ENCODE results near the gene CNTNAP4. TPM values are rescaled to one million over a fixed set of nuclear protein-coding genes. Genes with fewer than 3 reads are reported as not detected.

CNTNAP4 gene
- total RNA-seq, 1 donor from 2014 or later = not detected

DNA sequence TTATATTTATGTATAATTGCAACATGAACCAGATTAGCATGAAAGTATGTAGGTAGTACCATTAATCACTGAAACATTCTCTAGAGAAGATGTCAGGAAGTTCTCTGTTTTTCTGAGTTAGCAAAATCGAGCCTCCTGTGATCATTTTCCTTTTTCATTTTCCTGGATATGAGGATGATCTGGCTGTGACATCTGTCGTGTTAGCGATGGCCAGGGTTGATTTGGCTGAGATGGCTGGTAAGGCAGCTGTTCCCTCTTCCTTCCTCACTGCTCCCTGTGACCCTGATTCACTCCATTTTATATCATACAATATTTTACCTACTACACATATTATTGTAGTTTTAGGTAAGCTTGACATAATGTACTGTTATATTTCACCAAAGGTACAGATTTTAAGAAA is 10.3 kb downstream of the CNTNAP4 start:
- H3K36me3 Mint-ChIP-seq (ENCODE audit: unreplicated experiment) = no peaks in the 10 kb centered on the region
- DNase-seq (ENCODE audit: extremely low spot score, unreplicated experiment) = no peak
- no peaks in the 10 kb centered on the region for H3K4me1 Mint-ChIP-seq (ENCODE audit: unreplicated experiment)
- H3K9me3 Mint-ChIP-seq (ENCODE audit: unreplicated experiment) = no peaks in the 10 kb centered on the region
- H3K4me3 Mint-ChIP-seq (ENCODE audit: unreplicated experiment) = no peak overlapping the region
- TF ChIP-seq, protein P1, sequence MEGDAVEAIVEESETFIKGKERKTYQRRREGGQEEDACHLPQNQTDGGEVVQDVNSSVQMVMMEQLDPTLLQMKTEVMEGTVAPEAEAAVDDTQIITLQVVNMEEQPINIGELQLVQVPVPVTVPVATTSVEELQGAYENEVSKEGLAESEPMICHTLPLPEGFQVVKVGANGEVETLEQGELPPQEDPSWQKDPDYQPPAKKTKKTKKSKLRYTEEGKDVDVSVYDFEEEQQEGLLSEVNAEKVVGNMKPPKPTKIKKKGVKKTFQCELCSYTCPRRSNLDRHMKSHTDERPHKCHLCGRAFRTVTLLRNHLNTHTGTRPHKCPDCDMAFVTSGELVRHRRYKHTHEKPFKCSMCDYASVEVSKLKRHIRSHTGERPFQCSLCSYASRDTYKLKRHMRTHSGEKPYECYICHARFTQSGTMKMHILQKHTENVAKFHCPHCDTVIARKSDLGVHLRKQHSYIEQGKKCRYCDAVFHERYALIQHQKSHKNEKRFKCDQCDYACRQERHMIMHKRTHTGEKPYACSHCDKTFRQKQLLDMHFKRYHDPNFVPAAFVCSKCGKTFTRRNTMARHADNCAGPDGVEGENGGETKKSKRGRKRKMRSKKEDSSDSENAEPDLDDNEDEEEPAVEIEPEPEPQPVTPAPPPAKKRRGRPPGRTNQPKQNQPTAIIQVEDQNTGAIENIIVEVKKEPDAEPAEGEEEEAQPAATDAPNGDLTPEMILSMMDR (IDR thresholded peaks at IDR 0.05) = no peak
- H3K27me3 Mint-ChIP-seq (ENCODE audit: unreplicated experiment) = no peaks in the 10 kb centered on the region
- H3K27ac Mint-ChIP-seq (ENCODE audit: unreplicated experiment) = no peak overlapping the region

DNA sequence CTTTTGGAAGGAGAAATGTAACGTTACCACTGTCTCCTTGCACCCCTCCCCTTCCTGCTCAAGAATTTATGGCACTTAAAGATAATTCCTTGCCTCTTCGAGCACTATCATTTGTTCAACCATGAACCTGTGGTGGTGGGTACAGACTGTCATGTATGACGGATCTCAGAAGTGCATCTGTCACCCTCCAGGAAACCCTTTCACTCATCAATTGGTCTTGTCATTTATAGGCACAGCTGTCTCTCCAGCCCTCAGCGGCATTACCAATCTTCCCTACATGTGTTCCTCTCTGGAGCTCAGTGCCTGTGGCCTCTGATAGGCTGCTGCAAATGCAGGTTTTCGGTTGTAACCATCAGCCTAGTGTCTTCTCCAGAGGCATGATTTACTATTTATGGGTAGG is 15.0 kb downstream of the CNTNAP4 start:
- Mint-ChIP-seq H3K4me1 (ENCODE audit: unreplicated experiment) (no peaks in the 10 kb centered on the region), H3K27me3 (ENCODE audit: unreplicated experiment) (no peaks in the 10 kb centered on the region), H3K36me3 (ENCODE audit: unreplicated experiment) (no peaks in the 10 kb centered on the region), H3K4me3 (ENCODE audit: unreplicated experiment) (no peak overlapping the region), H3K27ac (ENCODE audit: unreplicated experiment) (no peak overlapping the region), H3K9me3 (ENCODE audit: unreplicated experiment) (no peaks in the 10 kb centered on the region)
- TF ChIP-seq, protein P1 (IDR thresholded peaks at IDR 0.05) = no peak
- no peak for DNase-seq (ENCODE audit: extremely low spot score, unreplicated experiment)

DNA sequence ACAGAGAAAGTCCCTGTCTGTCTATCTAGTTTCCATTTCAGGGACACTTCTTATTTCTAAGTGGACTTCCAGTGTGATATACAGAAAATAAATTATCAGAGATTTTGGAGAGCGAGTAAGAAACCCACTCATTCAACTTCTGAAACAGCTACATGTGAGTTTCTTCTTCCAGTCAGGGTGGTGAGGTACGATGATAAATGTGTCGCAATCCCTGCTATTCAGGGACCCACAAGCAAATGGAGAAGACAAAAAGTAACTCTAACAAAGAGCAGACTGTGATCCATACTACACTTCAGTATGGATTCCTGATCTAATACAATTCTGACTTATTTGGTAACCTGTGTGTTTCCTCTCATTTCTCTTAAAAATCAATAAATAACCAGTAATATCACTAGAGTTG is 16.8 kb downstream of the CNTNAP4 start:
- H3K4me3 Mint-ChIP-seq (ENCODE audit: unreplicated experiment) = no peak overlapping the region
- no peak for DNase-seq (ENCODE audit: extremely low spot score, unreplicated experiment)
- no peak overlapping the region for H3K27ac Mint-ChIP-seq (ENCODE audit: unreplicated experiment)
- TF ChIP-seq, protein P1 (IDR thresholded peaks at IDR 0.05) = no peak
- no peaks in the 10 kb centered on the region for H3K9me3 Mint-ChIP-seq (ENCODE audit: unreplicated experiment)
- no peaks in the 10 kb centered on the region for H3K4me1 Mint-ChIP-seq (ENCODE audit: unreplicated experiment)
- no peaks in the 10 kb centered on the region for H3K36me3 Mint-ChIP-seq (ENCODE audit: unreplicated experiment)
- H3K27me3 Mint-ChIP-seq (ENCODE audit: unreplicated experiment) = no peaks in the 10 kb centered on the region

DNA sequence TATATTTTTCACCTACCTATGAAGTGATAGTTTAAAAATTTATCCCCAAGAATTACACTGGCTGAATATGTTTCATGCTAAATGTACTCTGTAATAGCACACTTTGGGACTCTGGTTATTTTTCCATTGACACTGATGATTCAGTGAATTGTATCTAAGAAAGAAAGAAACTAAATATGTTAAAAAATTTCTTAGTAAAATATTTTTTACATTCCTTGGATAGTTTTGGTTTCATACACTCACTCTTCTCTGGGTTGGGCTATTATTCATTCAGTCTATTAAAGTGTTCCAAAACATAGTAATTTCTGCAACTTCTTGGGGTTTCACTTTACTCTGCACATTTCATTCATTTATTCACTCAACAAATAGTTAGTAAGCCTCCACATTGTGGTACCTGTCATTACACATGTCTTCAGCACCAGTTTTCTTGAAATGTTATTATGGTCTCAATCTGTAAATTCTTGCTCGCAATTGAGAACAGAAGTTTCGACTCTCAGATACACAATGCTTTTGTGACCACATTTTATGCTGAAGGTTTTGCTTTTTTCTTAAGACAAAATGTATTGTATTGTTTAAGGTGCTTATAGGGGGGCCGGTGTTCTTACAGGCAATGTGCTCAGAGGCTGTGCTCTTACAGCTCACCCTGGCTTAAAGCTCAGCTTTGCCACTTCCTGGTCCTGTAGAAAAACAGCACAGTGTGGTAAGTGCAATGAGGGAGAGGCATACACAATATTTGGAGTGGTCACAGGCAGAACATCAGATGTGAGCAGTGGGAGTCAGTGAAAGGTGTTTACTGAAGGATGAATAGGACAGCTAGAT is 17.4 kb downstream of the CNTNAP4 start:
- Mint-ChIP-seq H3K4me1 (ENCODE audit: unreplicated experiment) (no peaks in the 10 kb centered on the region), H3K27ac (ENCODE audit: unreplicated experiment) (no peak overlapping the region), H3K27me3 (ENCODE audit: unreplicated experiment) (no peaks in the 10 kb centered on the region), H3K9me3 (ENCODE audit: unreplicated experiment) (no peaks in the 10 kb centered on the region), H3K4me3 (ENCODE audit: unreplicated experiment) (no peak overlapping the region), H3K36me3 (ENCODE audit: unreplicated experiment) (no peaks in the 10 kb centered on the region)
- no peak for DNase-seq (ENCODE audit: extremely low spot score, unreplicated experiment)
- TF ChIP-seq, protein P1 (IDR thresholded peaks at IDR 0.05) = no peak

DNA sequence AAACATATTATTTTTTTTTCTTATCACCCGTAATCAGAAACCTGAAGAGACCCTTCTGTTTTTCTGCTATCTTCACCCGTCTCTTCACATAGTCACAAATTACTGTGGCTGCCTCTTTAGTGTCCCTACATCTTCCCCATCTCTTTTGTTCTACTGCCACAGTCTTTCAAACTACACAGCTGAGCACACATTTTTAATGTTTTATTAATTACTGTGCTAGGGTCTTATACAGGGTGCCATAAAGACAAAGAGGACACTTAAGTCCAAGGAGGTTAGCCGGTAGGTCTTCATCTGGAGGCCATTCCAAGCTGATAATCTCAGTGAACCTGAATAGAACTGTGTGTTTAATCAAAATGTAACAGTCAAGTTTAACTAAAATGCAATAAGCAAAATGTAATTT is 20.7 kb downstream of the CNTNAP4 start:
- Mint-ChIP-seq H3K36me3 (ENCODE audit: unreplicated experiment) (no peaks in the 10 kb centered on the region), H3K4me1 (ENCODE audit: unreplicated experiment) (no peaks in the 10 kb centered on the region), H3K27ac (ENCODE audit: unreplicated experiment) (no peak overlapping the region), H3K27me3 (ENCODE audit: unreplicated experiment) (no peaks in the 10 kb centered on the region), H3K9me3 (ENCODE audit: unreplicated experiment) (no peaks in the 10 kb centered on the region), H3K4me3 (ENCODE audit: unreplicated experiment) (no peak overlapping the region)
- DNase-seq (ENCODE audit: extremely low spot score, unreplicated experiment) = no peak
- TF ChIP-seq, protein P1 (IDR thresholded peaks at IDR 0.05) = no peak
